CD8-positive, alpha-beta memory T cell (primary cell): ENCODE results near the gene F8. TPM values are rescaled to one million over a fixed set of nuclear protein-coding genes. Genes with fewer than 3 reads are reported as not detected.
"Not testable (repeated sequence)": the region's sequence is repeated elsewhere in the genome, so short reads cannot be mapped to it uniquely, and the experiment has no call there.

ENCODE experiments used
- CTCF ChIA-PET: fragments of 350-600 bp; sonication (Branson Sonifier 250); formaldehyde crosslinking; loops from one replicate; lab custom pipeline; 2021; ENCODE audit warnings: antibody characterized with exemption; lab: Charles Lee
- POLR2A ChIA-PET: fragments of 350-600 bp; sonication (Branson Sonifier 250); formaldehyde crosslinking; loops from one replicate; lab custom pipeline; 2021; ENCODE audit warnings: antibody characterized with exemption; lab: Charles Lee
- DNase-seq, 5 donors: peaks; one replicate each; pipeline versions ENCODE4 v3.0.0 to v3.0.0-alpha.2; 2020 to 2022; ENCODE audit warnings: mixed read lengths in 1 of 5
- H3K27ac ChIP-seq: one replicate; pipeline ENCODE4 v1.7.0; 2013; ENCODE audit warnings: low read depth, mild to moderate bottlenecking, low read length, moderate library complexity
- H3K27me3 ChIP-seq: 2 replicates; pipeline ENCODE4 v1.7.0; 2013; ENCODE audit warnings: low read length, mild to moderate bottlenecking; ENCODE audit not compliant: insufficient read depth, poor library complexity, severe bottlenecking
- H3K36me3 ChIP-seq: 2 replicates; pipeline ENCODE4 v1.7.0; 2013; ENCODE audit warnings: mild to moderate bottlenecking, low read length, moderate library complexity; ENCODE audit not compliant: insufficient read depth
- H3K4me1 ChIP-seq: 2 replicates; pipeline ENCODE4 v1.7.0; 2013; ENCODE audit warnings: mild to moderate bottlenecking, low read length, moderate library complexity; ENCODE audit not compliant: insufficient read depth
- H3K4me3 ChIP-seq: 2 replicates; pipeline ENCODE4 v1.7.0; 2013; ENCODE audit warnings: mild to moderate bottlenecking, low read length
- H3K9me3 ChIP-seq: 2 replicates; pipeline ENCODE4 v1.7.0; 2013; ENCODE audit warnings: mild to moderate bottlenecking, low read length
- H3K27ac Mint-ChIP-seq, 8 donors: one replicate each; pipeline ENCODE4 v1.8.0; 2020 to 2021; ENCODE audit warnings: mixed read lengths in 8 of 8, mild to moderate bottlenecking in 6 of 8, inconsistent platforms in 3 of 8, moderate library complexity in 3 of 8
- H3K27me3 Mint-ChIP-seq, 2 donors: one replicate each; pipeline ENCODE4 v1.8.0; 2020 to 2021; ENCODE audit warnings: mixed read lengths in 2 of 2, mild to moderate bottlenecking in 1 of 2, moderate library complexity in 1 of 2
- H3K36me3 Mint-ChIP-seq, 3 donors: one replicate each; pipeline ENCODE4 v1.8.0; 2020 to 2021; ENCODE audit warnings: mixed read lengths in 3 of 3, inconsistent platforms in 1 of 3, mild to moderate bottlenecking in 1 of 3
- H3K4me1 Mint-ChIP-seq, 3 donors: one replicate each; pipeline ENCODE4 v1.8.0; 2020 to 2021; ENCODE audit warnings: mixed read lengths in 3 of 3, inconsistent platforms in 1 of 3, mild to moderate bottlenecking in 1 of 3
- H3K4me3 Mint-ChIP-seq, 7 donors: one replicate each; pipeline ENCODE4 v1.8.0; 2020 to 2021; ENCODE audit warnings: mixed read lengths in 7 of 7, mild to moderate bottlenecking in 6 of 7, moderate library complexity in 4 of 7, inconsistent platforms in 2 of 7
- H3K9me3 Mint-ChIP-seq, 5 donors: one replicate each; pipeline ENCODE4 v1.8.0; 2020 to 2022; ENCODE audit warnings: mixed read lengths in 5 of 5, mild to moderate bottlenecking in 3 of 5, moderate library complexity in 2 of 5, inconsistent platforms in 1 of 5
- polyA plus RNA-seq: library from polyadenylated mRNA; unstranded; fragments of 300-500 nt; fragmentation: Illumina TruSeq; gene quantifications from one replicate; pipeline ENCODE4 v1.2.3, GENCODE V29; 2021
- total RNA-seq, 2 experiments: library from RNA; stranded (reverse); gene quantifications; one replicate each; pipeline ENCODE4 v1.2.3, GENCODE V29; 2021

F8 gene
- total and polyA plus RNA-seq, 3 experiments from 2014 or later = 10.8 to 15.2 (median 11.9) TPM

DNA sequence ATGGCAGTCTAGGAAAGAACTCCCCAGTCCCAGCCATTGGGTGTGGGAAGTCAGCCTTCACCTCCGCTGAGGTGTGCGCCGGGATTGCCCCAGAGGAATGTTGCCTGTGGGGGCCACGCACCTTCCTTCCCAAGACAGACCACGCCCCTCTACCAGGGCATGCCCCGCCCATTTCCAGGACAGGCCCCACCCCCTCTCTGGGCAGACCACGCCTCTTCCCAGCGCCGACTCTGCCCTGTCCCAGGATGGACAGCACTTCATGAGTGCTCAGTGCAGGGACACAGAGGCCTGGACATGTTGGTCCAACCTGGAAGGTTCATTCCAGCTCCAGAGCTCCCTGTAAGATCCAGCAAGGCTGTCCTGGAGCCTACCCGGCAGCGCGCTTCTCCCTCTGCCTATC lies 13.9 kb downstream of the F8 start:
- POLR2A ChIA-PET, H3K4me1 ChIP-seq, H3K9me3 Mint-ChIP-seq, H3K36me3 Mint-ChIP-seq, CTCF ChIA-PET, DNase-seq, H3K27ac Mint-ChIP-seq, H3K27ac ChIP-seq, H3K4me3 ChIP-seq, H3K27me3 ChIP-seq, H3K9me3 ChIP-seq, H3K4me1 Mint-ChIP-seq, H3K4me3 Mint-ChIP-seq, H3K36me3 ChIP-seq: not testable (repeated sequence)
- peaks cover 4 to 16% of the 10 kb centered on the region in 2 donors for H3K27me3 Mint-ChIP-seq

DNA sequence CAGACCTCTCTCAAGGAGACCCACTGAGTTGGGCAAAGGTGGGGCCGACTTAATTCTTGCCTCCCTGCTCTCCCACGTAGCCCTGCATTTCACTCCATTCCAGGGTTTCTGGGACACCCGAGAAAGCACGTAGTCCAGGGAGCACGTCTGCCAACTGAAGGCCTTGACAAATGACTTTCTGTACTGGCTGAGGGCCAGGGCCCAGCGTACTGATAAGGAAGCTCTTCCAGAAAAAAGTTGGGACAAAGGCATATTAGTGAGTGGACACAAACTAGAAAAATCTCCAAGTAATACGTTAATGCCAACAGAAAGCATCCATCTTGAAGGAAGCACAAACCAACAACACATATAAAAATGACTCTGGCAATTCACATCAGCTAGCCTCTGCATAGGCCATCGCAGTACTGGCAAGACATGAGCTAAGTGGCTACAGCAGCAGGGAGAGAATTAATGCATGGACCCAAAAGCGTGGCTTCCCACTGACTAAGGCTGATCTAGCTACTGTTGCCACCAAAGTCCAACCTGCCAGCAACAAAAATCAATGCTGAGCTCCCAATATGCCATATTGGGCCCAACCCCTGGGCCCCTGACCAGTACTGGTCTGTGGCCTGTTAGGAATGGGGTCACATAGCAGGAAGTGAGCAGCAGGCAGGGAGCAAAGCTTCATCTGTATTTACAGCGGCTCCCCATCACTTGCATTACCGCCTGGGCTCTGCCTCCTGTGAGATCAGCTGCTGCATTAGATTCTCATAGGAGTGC lies 15.4 kb downstream of the F8 start:
- not testable (repeated sequence) for H3K36me3 Mint-ChIP-seq, H3K27me3 Mint-ChIP-seq

GRCh38 chrX:155006379-155006778 lies 16.1 kb downstream of the F8 start:
- DNase-seq, H3K4me3 Mint-ChIP-seq, CTCF ChIA-PET, H3K4me1 Mint-ChIP-seq, POLR2A ChIA-PET, H3K36me3 Mint-ChIP-seq, H3K27me3 Mint-ChIP-seq, H3K27me3 ChIP-seq, H3K4me3 ChIP-seq, H3K9me3 Mint-ChIP-seq, H3K27ac ChIP-seq, H3K4me1 ChIP-seq, H3K9me3 ChIP-seq, H3K36me3 ChIP-seq, H3K27ac Mint-ChIP-seq: not testable (repeated sequence)

More for the DNA sequence above, 15.4 kb downstream of the F8 start:
- H3K4me1 Mint-ChIP-seq, H3K27me3 ChIP-seq, H3K4me3 ChIP-seq, H3K36me3 ChIP-seq, H3K4me1 ChIP-seq, DNase-seq, H3K27ac Mint-ChIP-seq, H3K9me3 ChIP-seq, H3K9me3 Mint-ChIP-seq, H3K4me3 Mint-ChIP-seq, POLR2A ChIA-PET, H3K27ac ChIP-seq, CTCF ChIA-PET: not testable (repeated sequence)

DNA sequence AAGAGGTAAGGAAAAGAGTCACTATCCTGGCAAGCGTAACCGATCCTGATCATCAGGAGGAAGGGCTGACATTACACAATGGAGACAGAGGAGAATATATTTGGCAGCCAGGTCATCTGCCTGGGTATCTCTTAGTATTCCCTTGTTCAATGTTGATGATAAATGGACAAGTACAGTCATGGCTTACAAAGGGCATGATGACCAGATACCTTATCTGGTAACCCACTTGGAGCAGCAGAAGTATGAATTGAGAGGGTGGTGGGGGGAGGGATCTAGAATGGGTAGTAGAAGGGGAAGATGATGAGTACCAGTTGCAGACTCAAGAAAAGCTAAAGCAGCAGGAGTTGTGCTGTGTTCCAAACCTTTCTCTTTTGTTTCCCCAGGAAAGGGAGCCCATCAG lies 17.3 kb downstream of the F8 start:
- Histone ChIP-seq H3K9me3 (no peaks in the 10 kb centered on the region), H3K36me3 (no peaks in the 10 kb centered on the region), H3K4me1 (no peaks in the 10 kb centered on the region), H3K4me3 (no peak overlapping the region), H3K27ac (no peak overlapping the region), H3K27me3 (no peaks in the 10 kb centered on the region)
- H3K27ac Mint-ChIP-seq = no peak overlapping the region
- H3K36me3 Mint-ChIP-seq = peaks cover 0 to 3% (median 0%) of the 10 kb centered on the region in 3 donors
- H3K27me3 Mint-ChIP-seq = peaks cover 4 to 12% of the 10 kb centered on the region in 2 donors
- ChIA-PET POLR2A (no interaction called here), CTCF (no interaction called here)
- H3K4me1 Mint-ChIP-seq = no peaks in the 10 kb centered on the region
- DNase-seq = no peak
- H3K9me3 Mint-ChIP-seq = peaks cover 0 to 2% (median 0%) of the 10 kb centered on the region in 5 donors
- H3K4me3 Mint-ChIP-seq = no peak overlapping the region

DNA sequence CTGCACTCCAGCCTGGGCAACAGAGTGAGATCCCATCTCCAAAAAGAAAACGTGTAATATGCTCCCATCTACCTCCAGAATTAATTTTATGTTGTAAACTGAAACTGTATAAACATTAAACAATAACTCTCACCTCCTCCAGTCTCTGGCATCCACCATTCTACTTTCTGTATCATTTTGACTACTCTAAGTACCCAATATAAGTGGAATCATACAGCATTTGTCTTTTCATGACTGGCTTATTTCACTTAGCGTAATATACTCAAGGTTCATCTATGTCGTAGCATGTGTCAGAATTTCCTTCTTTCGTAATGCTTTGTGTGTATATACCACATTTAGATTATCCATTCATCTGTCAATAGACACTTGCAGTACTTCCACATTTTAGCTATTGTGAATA lies 20.6 kb downstream of the F8 start:
- ChIA-PET CTCF (no interaction called here), POLR2A (no interaction called here)
- Histone ChIP-seq H3K4me1 (no peaks in the 10 kb centered on the region), H3K27me3 (no peaks in the 10 kb centered on the region), H3K27ac (no peak overlapping the region), H3K4me3 (no peak overlapping the region), H3K9me3 (no peaks in the 10 kb centered on the region), H3K36me3 (no peaks in the 10 kb centered on the region)
- DNase-seq = no peak
- no peak overlapping the region for H3K4me3 Mint-ChIP-seq
- no peaks in the 10 kb centered on the region for H3K4me1 Mint-ChIP-seq
- no peak overlapping the region for H3K27ac Mint-ChIP-seq
- no peaks in the 10 kb centered on the region for H3K9me3 Mint-ChIP-seq
- peaks cover 1 to 15% of the 10 kb centered on the region in 2 donors for H3K27me3 Mint-ChIP-seq
- H3K36me3 Mint-ChIP-seq = peaks cover 0 to 2% (median 0%) of the 10 kb centered on the region in 3 donors

DNA sequence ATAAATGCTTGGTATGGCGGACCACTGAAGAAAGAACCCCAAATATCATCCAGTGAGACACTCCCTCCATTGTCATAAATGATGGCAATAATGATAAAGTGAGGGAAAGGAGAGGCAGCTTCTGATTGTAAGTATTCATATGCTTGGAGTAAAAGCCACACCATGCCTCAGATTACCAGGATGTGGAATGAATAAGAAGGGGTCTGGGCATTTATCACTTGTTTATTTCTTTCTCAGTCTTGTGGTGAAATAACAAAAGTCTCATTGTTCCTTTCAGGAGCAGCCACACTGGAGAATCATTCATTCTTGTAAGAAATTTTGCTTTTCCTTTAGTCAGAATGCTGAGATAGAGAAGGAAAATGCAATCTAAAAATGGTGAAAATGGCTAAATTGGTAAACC lies 21.7 kb downstream of the F8 start:
- Mint-ChIP-seq H3K36me3 (peaks cover 0 to 2% (median 0%) of the 10 kb centered on the region in 3 donors), H3K27ac (no peak overlapping the region), H3K4me3 (no peak overlapping the region), H3K4me1 (no peaks in the 10 kb centered on the region), H3K27me3 (peaks cover 1 to 15% of the 10 kb centered on the region in 2 donors), H3K9me3 (no peaks in the 10 kb centered on the region)
- no peak for DNase-seq
- ChIA-PET CTCF (no interaction called here), POLR2A (no interaction called here)
- H3K27me3 ChIP-seq = no peaks in the 10 kb centered on the region
- H3K27ac ChIP-seq = no peak overlapping the region
- H3K4me3 ChIP-seq = no peak overlapping the region
- no peaks in the 10 kb centered on the region for H3K4me1 ChIP-seq
- no peaks in the 10 kb centered on the region for H3K36me3 ChIP-seq
- no peaks in the 10 kb centered on the region for H3K9me3 ChIP-seq

DNA sequence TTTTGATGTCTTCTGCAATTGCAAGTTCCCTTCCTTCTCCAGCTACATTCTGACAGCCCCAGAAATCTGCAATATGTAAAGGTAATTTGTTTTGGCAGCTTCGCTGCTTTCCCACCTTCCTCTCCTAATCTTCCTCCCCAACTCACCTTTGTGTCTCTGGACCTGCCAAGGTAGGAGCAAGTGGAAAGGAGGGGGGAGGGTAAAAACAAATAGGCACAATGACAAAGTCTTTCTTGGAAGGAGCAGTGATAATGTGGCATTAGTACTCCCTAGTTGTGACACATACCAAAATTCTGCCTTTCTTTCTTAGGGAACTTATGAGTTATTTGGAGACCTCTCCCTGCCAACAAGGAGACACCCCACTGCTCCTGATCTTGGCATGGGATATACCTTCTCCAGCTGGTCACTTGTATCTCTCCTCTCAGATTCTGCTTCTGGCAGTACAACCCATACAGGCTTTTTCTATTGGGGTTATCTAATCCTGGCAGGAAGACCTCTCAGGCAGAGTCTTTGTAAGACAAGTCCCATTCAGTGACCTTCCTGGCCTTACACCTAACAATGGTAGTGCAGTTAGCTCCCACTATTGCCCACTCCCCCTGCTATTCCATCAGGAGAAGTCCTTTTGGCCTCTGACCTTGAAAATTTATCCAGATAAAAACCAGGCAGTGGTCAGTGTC lies 24.2 kb downstream of the F8 start:
- DNase-seq = no peak
- Histone ChIP-seq H3K36me3 (no peaks in the 10 kb centered on the region), H3K4me1 (no peaks in the 10 kb centered on the region), H3K27me3 (no peaks in the 10 kb centered on the region), H3K4me3 (no peak overlapping the region), H3K27ac (no peak overlapping the region), H3K9me3 (no peaks in the 10 kb centered on the region)
- H3K27ac Mint-ChIP-seq = no peak overlapping the region
- H3K4me1 Mint-ChIP-seq = no peaks in the 10 kb centered on the region
- peaks cover 4 to 12% of the 10 kb centered on the region in 2 donors for H3K27me3 Mint-ChIP-seq
- POLR2A ChIA-PET = no interaction called here
- H3K4me3 Mint-ChIP-seq = no peak overlapping the region
- peaks cover 0 to 2% (median 0%) of the 10 kb centered on the region in 3 donors for H3K36me3 Mint-ChIP-seq
- CTCF ChIA-PET = no interaction called here
- H3K9me3 Mint-ChIP-seq = no peaks in the 10 kb centered on the region

DNA sequence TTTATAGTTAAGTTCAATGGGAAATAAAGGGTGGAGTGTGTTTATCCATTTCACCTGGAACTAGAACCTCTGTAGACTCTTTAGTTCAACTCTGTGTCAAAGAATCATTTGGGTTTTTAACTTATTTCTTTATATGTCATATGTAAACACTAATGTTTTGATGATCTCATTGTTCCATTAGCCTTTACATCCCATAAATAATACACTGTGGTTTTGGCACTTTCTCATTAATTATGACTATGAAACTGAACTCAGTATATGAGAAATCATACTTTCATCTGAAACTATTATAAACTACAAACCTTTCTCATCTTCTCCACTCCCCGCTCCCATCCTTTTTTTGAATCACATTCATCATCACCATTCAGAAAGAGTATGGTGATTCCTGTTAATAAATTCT lies 31.0 kb downstream of the F8 start:
- Mint-ChIP-seq H3K27ac (no peak overlapping the region), H3K36me3 (peaks cover 0 to 3% (median 0%) of the 10 kb centered on the region in 3 donors), H3K27me3 (peaks cover 9 to 11% of the 10 kb centered on the region in 2 donors), H3K9me3 (no peaks in the 10 kb centered on the region), H3K4me3 (no peak overlapping the region), H3K4me1 (peaks cover 0 to 7% (median 0%) of the 10 kb centered on the region in 3 donors)
- H3K27me3 ChIP-seq = no peaks in the 10 kb centered on the region
- ChIA-PET CTCF (no interaction called here), POLR2A (no interaction called here)
- H3K4me3 ChIP-seq = no peak overlapping the region
- H3K9me3 ChIP-seq = no peaks in the 10 kb centered on the region
- no peaks in the 10 kb centered on the region for H3K4me1 ChIP-seq
- no peak overlapping the region for H3K27ac ChIP-seq
- no peak for DNase-seq
- H3K36me3 ChIP-seq = no peaks in the 10 kb centered on the region
